ENCODE data around the gene VENTX.
"Not testable (repeated sequence)": the region's sequence is repeated elsewhere in the genome, so short reads cannot be mapped to it uniquely, and the experiment has no call there.

The VENTX gene

DNA sequence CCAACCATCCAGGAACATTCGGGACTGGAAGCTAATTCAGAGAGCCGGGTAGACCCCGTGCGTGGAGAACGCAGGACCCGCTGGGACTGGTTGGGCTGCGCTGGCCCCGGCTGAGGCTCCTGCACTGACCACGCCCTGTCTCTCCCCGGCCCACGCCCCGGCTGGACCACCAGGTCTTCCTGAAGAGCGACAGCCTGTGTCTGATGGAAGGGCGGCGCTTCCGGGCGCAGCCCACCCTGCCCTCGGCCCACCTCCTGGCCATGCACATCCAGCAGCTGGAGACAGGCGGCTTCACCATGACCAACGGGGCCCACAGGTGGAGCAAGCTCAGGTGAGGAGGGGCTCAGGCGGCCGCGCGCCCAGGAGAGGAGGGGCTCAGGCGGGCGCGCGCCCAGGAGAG is 17.9 kb upstream of the VENTX start:
- H3K36me3 ChIP-seq (ENCODE audit: control insufficient read depth, insufficient read depth, low read length, severe bottlenecking), result no peaks in the 10 kb centered on the region
- no peaks in the 10 kb centered on the region for H3K4me1 ChIP-seq (ENCODE audit: control insufficient read depth, insufficient read depth, low read length)
- no peak for DNase-seq (ENCODE audit: low read depth)
- no peak overlapping the region for H3K9ac ChIP-seq (ENCODE audit: low read length)
- H3K9me3 ChIP-seq (ENCODE audit: control insufficient read depth, low read length), result no peaks in the 10 kb centered on the region
- peaks cover 12% of the 10 kb centered on the region for H3K27me3 ChIP-seq (replicated peaks; ENCODE audit: control insufficient read depth, insufficient read depth, low read length)
- H3K4me3 ChIP-seq (ENCODE audit: low read length), result no peak overlapping the region

DNA sequence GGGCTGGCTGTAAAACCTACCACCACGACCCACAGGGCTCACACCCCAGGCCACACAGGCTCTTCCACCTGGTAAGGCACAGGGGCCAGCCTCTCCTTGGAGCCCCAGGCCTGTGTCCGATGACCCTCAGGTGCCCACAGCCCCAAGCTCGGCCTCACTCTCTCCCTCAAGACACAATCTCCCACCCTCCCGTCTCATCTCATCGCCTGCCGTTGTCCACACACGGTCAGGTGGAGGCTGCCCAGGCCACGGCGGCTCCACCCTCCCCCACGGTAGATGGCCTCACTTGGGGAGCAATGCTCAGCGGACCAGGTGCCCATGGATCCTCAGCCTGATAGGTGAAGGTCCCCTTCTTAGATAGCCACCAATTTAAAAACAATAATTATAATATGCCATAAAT is 16.3 kb upstream of the VENTX start:
- Histone ChIP-seq H3K9ac (ENCODE audit: low read length) (no peak overlapping the region), H3K27me3 (replicated peaks; ENCODE audit: control insufficient read depth, insufficient read depth, low read length) (peaks cover 19% of the 10 kb centered on the region)

GRCh38 chr10:133221756-133222155 is 15.9 kb upstream of the VENTX start:
- not testable (repeated sequence) for H3K4me1 ChIP-seq (ENCODE audit: control insufficient read depth, insufficient read depth, low read length); H3K4me3 ChIP-seq (ENCODE audit: low read length); H3K9ac ChIP-seq (ENCODE audit: low read length); DNase-seq (ENCODE audit: low read depth); H3K9me3 ChIP-seq (ENCODE audit: control insufficient read depth, low read length); H3K36me3 ChIP-seq (ENCODE audit: control insufficient read depth, insufficient read depth, low read length, severe bottlenecking)
- H3K27me3 ChIP-seq (replicated peaks; ENCODE audit: control insufficient read depth, insufficient read depth, low read length), result peaks cover 23% of the 10 kb centered on the region

More for the DNA sequence above, 16.3 kb upstream of the VENTX start:
- Histone ChIP-seq H3K4me3 (ENCODE audit: low read length) (no peak overlapping the region), H3K36me3 (ENCODE audit: control insufficient read depth, insufficient read depth, low read length, severe bottlenecking) (no peaks in the 10 kb centered on the region), H3K4me1 (ENCODE audit: control insufficient read depth, insufficient read depth, low read length) (no peaks in the 10 kb centered on the region), H3K9me3 (ENCODE audit: control insufficient read depth, low read length) (no peaks in the 10 kb centered on the region)
- DNase-seq (ENCODE audit: low read depth), result no peak

DNA sequence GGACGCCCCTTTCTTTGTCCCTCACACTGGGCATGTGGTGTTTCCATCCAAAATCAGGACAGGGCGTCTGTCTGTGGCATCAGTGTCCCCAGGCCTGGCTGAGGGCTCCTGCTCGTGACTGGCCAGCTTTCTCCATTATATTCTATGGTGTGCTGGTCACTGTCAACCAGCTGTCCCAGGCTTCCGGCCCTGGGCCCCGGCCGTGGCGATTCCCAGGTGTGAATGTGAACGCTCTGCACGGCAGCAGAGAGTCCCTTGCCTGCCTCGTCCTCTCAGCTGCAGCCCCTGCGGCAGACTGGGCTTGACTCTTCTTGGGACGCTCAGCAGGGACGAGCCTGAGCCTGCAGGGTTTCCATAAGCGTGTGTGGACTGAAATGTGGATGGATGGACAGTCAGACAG is 13.6 kb upstream of the VENTX start:
- H3K9me3 ChIP-seq (ENCODE audit: control insufficient read depth, low read length), result no peaks in the 10 kb centered on the region
- no peak overlapping the region for H3K4me3 ChIP-seq (ENCODE audit: low read length)
- H3K4me1 ChIP-seq (ENCODE audit: control insufficient read depth, insufficient read depth, low read length), result no peaks in the 10 kb centered on the region
- peaks cover 36% of the 10 kb centered on the region for H3K27me3 ChIP-seq (replicated peaks; ENCODE audit: control insufficient read depth, insufficient read depth, low read length)
- no peaks in the 10 kb centered on the region for H3K36me3 ChIP-seq (ENCODE audit: control insufficient read depth, insufficient read depth, low read length, severe bottlenecking)
- no peak overlapping the region for H3K9ac ChIP-seq (ENCODE audit: low read length)
- DNase-seq (ENCODE audit: low read depth), result no peak

- no peak for DNase-seq (ENCODE audit: low read depth)
- Histone ChIP-seq H3K4me3 (ENCODE audit: low read length) (no peak overlapping the region), H3K9ac (ENCODE audit: low read length) (no peak overlapping the region), H3K27me3 (replicated peaks; ENCODE audit: control insufficient read depth, insufficient read depth, low read length) (peaks cover 40% of the 10 kb centered on the region), H3K4me1 (ENCODE audit: control insufficient read depth, insufficient read depth, low read length) (no peaks in the 10 kb centered on the region), H3K36me3 (ENCODE audit: control insufficient read depth, insufficient read depth, low read length, severe bottlenecking) (no peaks in the 10 kb centered on the region), H3K9me3 (ENCODE audit: control insufficient read depth, low read length) (no peaks in the 10 kb centered on the region)
These were observed 12.8 kb upstream of the VENTX start for GRCh38 chr10:133224756-133225372.

- Histone ChIP-seq H3K4me1 (ENCODE audit: control insufficient read depth, insufficient read depth, low read length) (no peaks in the 10 kb centered on the region), H3K27me3 (replicated peaks; ENCODE audit: control insufficient read depth, insufficient read depth, low read length) (peaks cover 40% of the 10 kb centered on the region), H3K4me3 (ENCODE audit: low read length) (no peak overlapping the region), H3K9me3 (ENCODE audit: control insufficient read depth, low read length) (no peaks in the 10 kb centered on the region), H3K36me3 (ENCODE audit: control insufficient read depth, insufficient read depth, low read length, severe bottlenecking) (no peaks in the 10 kb centered on the region), H3K9ac (ENCODE audit: low read length) (no peak overlapping the region)
- DNase-seq (ENCODE audit: low read depth), result no peak
These were observed 11.9 kb upstream of the VENTX start for GRCh38 chr10:133225707-133226191.

DNA sequence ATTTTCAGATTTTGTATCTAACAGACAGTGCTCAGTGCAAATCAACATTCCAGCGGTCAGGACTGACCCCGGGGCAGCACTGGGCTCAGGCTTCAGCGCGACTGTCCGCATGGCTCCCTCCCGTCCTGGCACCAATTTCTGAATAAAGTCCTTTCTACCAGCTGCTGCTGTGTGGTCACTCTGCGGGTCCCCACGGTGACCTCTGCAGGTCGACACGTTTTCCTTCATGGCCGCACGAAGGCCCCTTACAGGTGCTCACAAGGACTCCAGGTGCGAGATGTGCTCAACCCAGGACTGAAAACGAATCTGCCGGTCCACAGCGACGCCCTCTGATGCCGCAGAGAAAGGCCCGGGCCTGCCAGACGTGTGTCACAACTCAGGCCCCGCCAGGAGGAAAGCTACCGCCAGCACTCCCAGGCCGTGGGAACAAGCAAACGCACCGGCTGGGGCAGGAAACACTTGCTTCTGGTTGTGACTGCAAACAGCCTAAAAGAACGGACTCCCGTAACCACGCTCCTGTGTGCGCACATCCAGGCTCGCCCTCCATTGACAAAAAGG is 11.3 kb upstream of the VENTX start:
- no peak overlapping the region for H3K9ac ChIP-seq (ENCODE audit: low read length)
- H3K36me3 ChIP-seq (ENCODE audit: control insufficient read depth, insufficient read depth, low read length, severe bottlenecking), result no peaks in the 10 kb centered on the region
- no peaks in the 10 kb centered on the region for H3K4me1 ChIP-seq (ENCODE audit: control insufficient read depth, insufficient read depth, low read length)
- no peak overlapping the region for H3K4me3 ChIP-seq (ENCODE audit: low read length)
- no peak for DNase-seq (ENCODE audit: low read depth)
- H3K27me3 ChIP-seq (replicated peaks; ENCODE audit: control insufficient read depth, insufficient read depth, low read length), result peaks cover 37% of the 10 kb centered on the region
- no peaks in the 10 kb centered on the region for H3K9me3 ChIP-seq (ENCODE audit: control insufficient read depth, low read length)

DNA sequence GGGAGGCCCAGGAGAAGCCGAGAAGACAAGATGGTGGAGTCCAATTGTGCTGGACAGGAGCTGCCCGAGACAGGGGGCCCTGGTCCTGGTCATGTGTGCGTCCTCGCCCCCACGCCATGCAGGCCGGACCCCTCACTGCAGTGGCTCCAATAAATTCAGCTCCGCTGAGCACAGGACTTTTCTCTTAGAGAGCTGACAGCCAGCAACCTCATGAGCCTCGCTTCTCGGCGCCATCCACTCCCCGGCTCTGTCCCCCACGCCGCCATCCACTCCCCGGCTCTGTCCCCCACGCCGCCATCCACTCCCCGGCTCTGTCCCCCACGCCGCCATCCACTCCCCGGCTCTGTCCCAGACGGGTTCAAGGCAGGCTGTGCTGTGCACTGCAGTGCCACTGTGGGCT is 10.4 kb upstream of the VENTX start:
- no peak for DNase-seq (ENCODE audit: low read depth)
- no peak overlapping the region for H3K4me3 ChIP-seq (ENCODE audit: low read length)
- no peak overlapping the region for H3K9ac ChIP-seq (ENCODE audit: low read length)
- H3K4me1 ChIP-seq (ENCODE audit: control insufficient read depth, insufficient read depth, low read length), result no peaks in the 10 kb centered on the region
- H3K9me3 ChIP-seq (ENCODE audit: control insufficient read depth, low read length), result no peaks in the 10 kb centered on the region
- peaks cover 44% of the 10 kb centered on the region for H3K27me3 ChIP-seq (replicated peaks; ENCODE audit: control insufficient read depth, insufficient read depth, low read length)
- H3K36me3 ChIP-seq (ENCODE audit: control insufficient read depth, insufficient read depth, low read length, severe bottlenecking), result no peaks in the 10 kb centered on the region

DNA sequence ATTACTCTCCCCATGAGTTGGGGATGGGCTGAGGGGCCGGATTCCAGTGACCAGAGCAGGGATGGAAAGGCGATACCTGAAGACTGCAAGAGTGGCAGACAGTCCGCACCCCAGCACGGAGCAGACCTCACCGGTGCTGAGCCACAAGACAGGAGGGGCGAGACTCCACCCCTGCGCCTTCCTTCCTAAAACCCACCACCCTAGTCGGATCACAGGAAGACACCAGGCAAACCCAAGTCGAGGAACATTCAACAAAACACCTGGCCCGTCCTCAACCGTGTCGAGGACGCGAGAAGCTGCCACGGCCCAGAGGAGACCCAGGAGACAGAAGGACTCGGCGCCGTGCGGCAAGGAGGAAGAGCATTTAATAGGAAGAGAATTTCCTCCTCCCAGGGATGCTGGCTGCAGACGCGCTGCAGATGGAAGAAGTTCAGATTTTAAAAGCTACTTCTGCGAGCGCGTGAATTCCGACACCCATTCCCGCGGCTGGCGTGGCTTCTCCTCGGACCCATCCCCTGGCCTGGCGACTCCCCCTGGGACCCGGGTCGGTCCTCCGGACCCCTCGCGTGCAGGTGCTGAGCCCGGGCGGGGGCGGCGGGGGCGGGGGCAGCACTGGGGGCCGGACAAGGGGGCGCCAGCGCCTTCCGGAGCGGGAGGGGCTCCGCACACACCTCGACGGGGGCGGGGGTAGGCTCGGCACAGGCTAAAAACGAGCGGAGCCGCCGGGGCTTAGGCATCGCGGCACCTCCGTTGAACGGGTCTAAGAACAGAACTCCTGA is 8.2 kb upstream of the VENTX start:
- DNase-seq (ENCODE audit: low read depth), result peak; percentile 18
- Histone ChIP-seq H3K36me3 (ENCODE audit: control insufficient read depth, insufficient read depth, low read length, severe bottlenecking) (no peaks in the 10 kb centered on the region), H3K9ac (ENCODE audit: low read length) (no peak overlapping the region), H3K4me1 (ENCODE audit: control insufficient read depth, insufficient read depth, low read length) (no peaks in the 10 kb centered on the region), H3K4me3 (ENCODE audit: low read length) (no peak overlapping the region), H3K9me3 (ENCODE audit: control insufficient read depth, low read length) (no peaks in the 10 kb centered on the region), H3K27me3 (replicated peaks; ENCODE audit: control insufficient read depth, insufficient read depth, low read length) (peaks cover 45% of the 10 kb centered on the region)

GRCh38 chr10:133230044-133230361 is 7.7 kb upstream of the VENTX start, which contains the start of gene UTF1:
UTF1 (plus strand) TSS chr10:133230217; CDS start chr10:133230289, 72 bp downstream.
- H3K9me3 ChIP-seq (ENCODE audit: control insufficient read depth, low read length), result no peaks in the 10 kb centered on the region
- H3K36me3 ChIP-seq (ENCODE audit: control insufficient read depth, insufficient read depth, low read length, severe bottlenecking), result no peaks in the 10 kb centered on the region
- no peaks in the 10 kb centered on the region for H3K4me1 ChIP-seq (ENCODE audit: control insufficient read depth, insufficient read depth, low read length)
- peaks cover 45% of the 10 kb centered on the region for H3K27me3 ChIP-seq (replicated peaks; ENCODE audit: control insufficient read depth, insufficient read depth, low read length)
- DNase-seq (ENCODE audit: low read depth), result no peak
- no peak within 1 kb of the TSS for H3K4me3 ChIP-seq (ENCODE audit: low read length)
- H3K9ac ChIP-seq (ENCODE audit: low read length), result no peak within 1 kb of the TSS

- peak; percentile 6 for DNase-seq (ENCODE audit: low read depth)
- H3K27me3 ChIP-seq (replicated peaks; ENCODE audit: control insufficient read depth, insufficient read depth, low read length), result peaks cover 45% of the 10 kb centered on the region
- no peak overlapping the region for H3K9ac ChIP-seq (ENCODE audit: low read length)
- H3K4me3 ChIP-seq (ENCODE audit: low read length), result no peak overlapping the region
- no peaks in the 10 kb centered on the region for H3K9me3 ChIP-seq (ENCODE audit: control insufficient read depth, low read length)
- no peaks in the 10 kb centered on the region for H3K4me1 ChIP-seq (ENCODE audit: control insufficient read depth, insufficient read depth, low read length)
- H3K36me3 ChIP-seq (ENCODE audit: control insufficient read depth, insufficient read depth, low read length, severe bottlenecking), result no peaks in the 10 kb centered on the region
These were observed 7.1 kb upstream of the VENTX start for GRCh38 chr10:133230387-133231195.

Data from adipocyte (in vitro differentiated cells).